ENCODE measurements around the gene SCFD2. TPM values are rescaled to one million over a fixed set of nuclear protein-coding genes. Genes with fewer than 3 reads are reported as not detected.

The SCFD2 gene
- polyA plus RNA-seq, 1 donor from 2014 or later: 5.0 TPM

DNA sequence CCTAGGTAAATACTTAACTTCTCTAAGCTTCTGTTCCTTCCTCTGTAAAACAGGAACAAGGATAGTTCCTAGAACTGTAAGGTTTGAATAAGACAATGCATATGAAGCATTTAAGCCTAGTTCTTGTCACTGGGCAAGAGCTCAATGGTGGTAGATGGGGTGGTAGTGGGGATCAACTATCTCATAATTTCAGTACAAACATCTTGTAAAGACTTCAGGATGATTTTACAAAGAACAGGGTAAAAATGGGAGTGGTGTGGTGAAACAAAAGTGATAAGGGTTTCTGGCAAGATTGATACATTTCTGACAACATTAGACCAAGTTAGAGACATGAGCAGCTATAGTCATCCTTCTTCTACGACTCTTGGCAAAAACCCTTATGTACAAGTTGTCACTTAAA lies 137.8 kb downstream of the SCFD2 start:
- no peak overlapping the region for H3K9ac ChIP-seq (ENCODE audit: low read length)
- no peak overlapping the region for H3K4me2 ChIP-seq (ENCODE audit: low read length)
- H4K20me1 ChIP-seq (ENCODE audit: insufficient read depth): no peaks in the 10 kb centered on the region
- no peak for TF ChIP-seq EZH2 (IDR thresholded peaks at IDR 0.05; ENCODE audit: borderline replicate concordance, insufficient read depth, low read length, poor library complexity, severe bottlenecking)
- TF ChIP-seq, protein P1, sequence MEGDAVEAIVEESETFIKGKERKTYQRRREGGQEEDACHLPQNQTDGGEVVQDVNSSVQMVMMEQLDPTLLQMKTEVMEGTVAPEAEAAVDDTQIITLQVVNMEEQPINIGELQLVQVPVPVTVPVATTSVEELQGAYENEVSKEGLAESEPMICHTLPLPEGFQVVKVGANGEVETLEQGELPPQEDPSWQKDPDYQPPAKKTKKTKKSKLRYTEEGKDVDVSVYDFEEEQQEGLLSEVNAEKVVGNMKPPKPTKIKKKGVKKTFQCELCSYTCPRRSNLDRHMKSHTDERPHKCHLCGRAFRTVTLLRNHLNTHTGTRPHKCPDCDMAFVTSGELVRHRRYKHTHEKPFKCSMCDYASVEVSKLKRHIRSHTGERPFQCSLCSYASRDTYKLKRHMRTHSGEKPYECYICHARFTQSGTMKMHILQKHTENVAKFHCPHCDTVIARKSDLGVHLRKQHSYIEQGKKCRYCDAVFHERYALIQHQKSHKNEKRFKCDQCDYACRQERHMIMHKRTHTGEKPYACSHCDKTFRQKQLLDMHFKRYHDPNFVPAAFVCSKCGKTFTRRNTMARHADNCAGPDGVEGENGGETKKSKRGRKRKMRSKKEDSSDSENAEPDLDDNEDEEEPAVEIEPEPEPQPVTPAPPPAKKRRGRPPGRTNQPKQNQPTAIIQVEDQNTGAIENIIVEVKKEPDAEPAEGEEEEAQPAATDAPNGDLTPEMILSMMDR (IDR thresholded peaks at IDR 0.05; ENCODE audit: poor library complexity, severe bottlenecking): no peak
- TF ChIP-seq POLR2AphosphoS5 (IDR thresholded peaks at IDR 0.05): no peak
- TF ChIP-seq TAF1 (IDR thresholded peaks at IDR 0.05; ENCODE audit: low read depth): no peak
- no peak for TF ChIP-seq MXI1 (conservative IDR thresholded peaks at IDR 0.05; ENCODE audit: poor library complexity, severe bottlenecking)
- TF ChIP-seq RAD21 (conservative IDR thresholded peaks at IDR 0.05): no peak
- TF ChIP-seq EP300 (conservative IDR thresholded peaks at IDR 0.05; ENCODE audit: poor library complexity, severe bottlenecking): no peak
- TF ChIP-seq SMC3 (conservative IDR thresholded peaks at IDR 0.05; ENCODE audit: poor library complexity): no peak
- TF ChIP-seq, protein P2, sequence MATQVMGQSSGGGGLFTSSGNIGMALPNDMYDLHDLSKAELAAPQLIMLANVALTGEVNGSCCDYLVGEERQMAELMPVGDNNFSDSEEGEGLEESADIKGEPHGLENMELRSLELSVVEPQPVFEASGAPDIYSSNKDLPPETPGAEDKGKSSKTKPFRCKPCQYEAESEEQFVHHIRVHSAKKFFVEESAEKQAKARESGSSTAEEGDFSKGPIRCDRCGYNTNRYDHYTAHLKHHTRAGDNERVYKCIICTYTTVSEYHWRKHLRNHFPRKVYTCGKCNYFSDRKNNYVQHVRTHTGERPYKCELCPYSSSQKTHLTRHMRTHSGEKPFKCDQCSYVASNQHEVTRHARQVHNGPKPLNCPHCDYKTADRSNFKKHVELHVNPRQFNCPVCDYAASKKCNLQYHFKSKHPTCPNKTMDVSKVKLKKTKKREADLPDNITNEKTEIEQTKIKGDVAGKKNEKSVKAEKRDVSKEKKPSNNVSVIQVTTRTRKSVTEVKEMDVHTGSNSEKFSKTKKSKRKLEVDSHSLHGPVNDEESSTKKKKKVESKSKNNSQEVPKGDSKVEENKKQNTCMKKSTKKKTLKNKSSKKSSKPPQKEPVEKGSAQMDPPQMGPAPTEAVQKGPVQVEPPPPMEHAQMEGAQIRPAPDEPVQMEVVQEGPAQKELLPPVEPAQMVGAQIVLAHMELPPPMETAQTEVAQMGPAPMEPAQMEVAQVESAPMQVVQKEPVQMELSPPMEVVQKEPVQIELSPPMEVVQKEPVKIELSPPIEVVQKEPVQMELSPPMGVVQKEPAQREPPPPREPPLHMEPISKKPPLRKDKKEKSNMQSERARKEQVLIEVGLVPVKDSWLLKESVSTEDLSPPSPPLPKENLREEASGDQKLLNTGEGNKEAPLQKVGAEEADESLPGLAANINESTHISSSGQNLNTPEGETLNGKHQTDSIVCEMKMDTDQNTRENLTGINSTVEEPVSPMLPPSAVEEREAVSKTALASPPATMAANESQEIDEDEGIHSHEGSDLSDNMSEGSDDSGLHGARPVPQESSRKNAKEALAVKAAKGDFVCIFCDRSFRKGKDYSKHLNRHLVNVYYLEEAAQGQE (IDR thresholded peaks at IDR 0.05; ENCODE audit: borderline replicate concordance): no peak
- H3K4me3 ChIP-seq (ENCODE audit: low read length): no peak overlapping the region
- H3K36me3 ChIP-seq (ENCODE audit: insufficient read depth, low read length): no peaks in the 10 kb centered on the region
- H2AFZ ChIP-seq (ENCODE audit: low read depth, low read length): no peak overlapping the region
- H3K79me2 ChIP-seq (replicated peaks; ENCODE audit: insufficient read depth, low read length): no peaks in the 10 kb centered on the region
- H3K27me3 ChIP-seq (ENCODE audit: insufficient read depth, low read depth, low read length): no peaks in the 10 kb centered on the region
- no peaks in the 10 kb centered on the region for H3F3A ChIP-seq (ENCODE audit: insufficient read depth, low read length, poor library complexity, severe bottlenecking)
- H3K27ac ChIP-seq (ENCODE audit: low read length): no peak overlapping the region
- H3K9me3 ChIP-seq (ENCODE audit: low read length): no peaks in the 10 kb centered on the region
- H3K9me2 ChIP-seq (ENCODE audit: insufficient read depth, low read length): no peaks in the 10 kb centered on the region

DNA sequence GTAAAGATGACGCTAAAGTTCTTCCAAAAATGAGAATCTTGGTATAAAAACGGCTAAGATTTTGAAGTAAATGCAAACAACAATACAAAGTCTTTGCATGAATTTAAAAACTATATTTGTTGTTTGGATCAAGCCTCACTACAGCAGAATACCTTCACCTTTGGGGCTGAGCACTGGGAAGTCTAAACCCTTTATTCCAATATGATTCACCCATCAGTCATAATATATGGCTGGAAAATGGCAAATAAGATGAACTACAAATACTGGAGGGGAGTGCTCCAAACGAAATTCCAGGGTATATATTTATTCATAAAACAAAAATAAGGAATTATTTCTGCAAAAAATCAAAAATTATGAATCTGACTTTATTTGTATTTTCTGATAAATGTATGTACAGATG lies 138.4 kb downstream of the SCFD2 start:
- H3K4me2 ChIP-seq (ENCODE audit: low read length): no peak overlapping the region
- no peak overlapping the region for H3K9ac ChIP-seq (ENCODE audit: low read length)
- H2AFZ ChIP-seq (ENCODE audit: low read depth, low read length): no peak overlapping the region
- no peak overlapping the region for H3K4me3 ChIP-seq (ENCODE audit: low read length)
- no peak for TF ChIP-seq MXI1 (conservative IDR thresholded peaks at IDR 0.05; ENCODE audit: poor library complexity, severe bottlenecking)
- TF ChIP-seq POLR2AphosphoS5 (IDR thresholded peaks at IDR 0.05): no peak
- TF ChIP-seq TAF1 (IDR thresholded peaks at IDR 0.05; ENCODE audit: low read depth): no peak
- TF ChIP-seq SMC3 (conservative IDR thresholded peaks at IDR 0.05; ENCODE audit: poor library complexity): no peak
- TF ChIP-seq EP300 (conservative IDR thresholded peaks at IDR 0.05; ENCODE audit: poor library complexity, severe bottlenecking): no peak
- no peak for TF ChIP-seq RAD21 (conservative IDR thresholded peaks at IDR 0.05)
- no peaks in the 10 kb centered on the region for H3F3A ChIP-seq (ENCODE audit: insufficient read depth, low read length, poor library complexity, severe bottlenecking)
- H3K9me3 ChIP-seq (ENCODE audit: low read length): no peaks in the 10 kb centered on the region
- H3K79me2 ChIP-seq (replicated peaks; ENCODE audit: insufficient read depth, low read length): no peaks in the 10 kb centered on the region
- H3K27ac ChIP-seq (ENCODE audit: low read length): no peak overlapping the region
- no peaks in the 10 kb centered on the region for H4K20me1 ChIP-seq (ENCODE audit: insufficient read depth)
- no peaks in the 10 kb centered on the region for H3K9me2 ChIP-seq (ENCODE audit: insufficient read depth, low read length)
- H3K27me3 ChIP-seq (ENCODE audit: insufficient read depth, low read depth, low read length): no peaks in the 10 kb centered on the region
- no peaks in the 10 kb centered on the region for H3K36me3 ChIP-seq (ENCODE audit: insufficient read depth, low read length)
